AG09319 (cell line): Measurements from ENCODE around the gene PSAPL1.

ENCODE experiments used
- DNase-seq: peaks from one replicate; pipeline ENCODE4 v3.0.0-alpha.2; 2010; ENCODE audit warnings: low read depth; ENCODE audit errors: extremely low read depth
- CTCF ChIP-seq: IDR thresholded peaks from 2 replicates; pipeline ENCODE4 v1.5.1; 2011; ENCODE audit warnings: low read depth, mild to moderate bottlenecking, inconsistent platforms, low read length, moderate library complexity

Gene PSAPL1

DNA sequence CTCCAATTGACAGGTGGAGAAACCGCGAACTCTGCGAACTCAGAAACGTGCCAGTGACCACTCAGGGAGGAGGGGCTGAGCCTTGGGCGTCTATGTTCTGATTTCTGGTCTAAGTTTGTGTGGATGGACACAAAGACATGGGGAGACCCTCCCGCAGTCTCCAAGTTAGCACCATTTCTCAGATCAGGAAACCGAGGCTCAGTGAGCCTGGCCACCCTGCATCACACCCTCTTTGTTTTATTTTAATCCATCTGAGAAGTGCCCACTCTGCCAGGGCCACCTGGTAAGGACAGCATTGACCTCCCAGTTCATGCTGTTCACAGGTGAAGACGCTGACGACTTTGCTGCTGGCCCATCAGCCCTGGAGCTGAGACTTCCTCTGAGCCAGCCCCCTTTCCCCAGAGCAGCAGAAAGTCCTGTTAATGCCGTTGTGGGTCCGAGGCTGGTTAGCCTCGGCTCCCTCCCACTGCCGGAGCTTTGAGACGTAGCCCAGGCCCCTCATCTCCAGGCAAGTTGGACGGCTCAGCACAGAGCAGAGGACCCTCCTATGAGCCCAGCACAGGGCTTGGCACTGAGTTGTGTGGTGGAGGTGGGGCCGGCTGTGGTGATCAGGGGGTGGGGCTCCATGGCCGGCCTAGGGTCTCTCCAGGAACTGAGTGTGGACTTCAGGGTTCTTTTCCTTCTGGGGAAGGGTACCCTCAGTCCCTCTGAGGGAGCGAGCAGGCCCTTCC is 43.7 kb downstream of the PSAPL1 start:
- no peak for TF ChIP-seq CTCF
- DNase-seq = no peak

DNA sequence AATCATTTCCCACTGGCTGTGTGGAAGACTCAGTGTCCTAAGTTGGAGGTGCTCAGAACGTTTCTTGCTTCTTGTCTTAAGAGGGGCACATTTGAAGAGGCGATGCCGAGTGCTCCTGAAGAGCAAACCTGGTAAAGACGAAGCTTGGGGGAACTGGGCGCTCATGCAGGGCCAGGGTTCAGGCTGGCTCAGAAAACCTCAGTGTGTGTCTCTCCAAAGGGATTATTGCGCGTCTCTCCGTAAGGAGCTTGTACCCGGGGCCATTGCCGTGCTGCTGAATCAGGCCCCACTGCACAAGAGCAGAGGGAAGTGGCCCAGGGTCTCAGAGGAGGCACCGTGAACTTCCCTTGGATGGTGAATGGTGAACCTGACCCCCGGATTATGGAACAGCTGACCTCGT is 44.4 kb downstream of the PSAPL1 start:
- TF ChIP-seq CTCF = no peak
- no peak for DNase-seq

DNA sequence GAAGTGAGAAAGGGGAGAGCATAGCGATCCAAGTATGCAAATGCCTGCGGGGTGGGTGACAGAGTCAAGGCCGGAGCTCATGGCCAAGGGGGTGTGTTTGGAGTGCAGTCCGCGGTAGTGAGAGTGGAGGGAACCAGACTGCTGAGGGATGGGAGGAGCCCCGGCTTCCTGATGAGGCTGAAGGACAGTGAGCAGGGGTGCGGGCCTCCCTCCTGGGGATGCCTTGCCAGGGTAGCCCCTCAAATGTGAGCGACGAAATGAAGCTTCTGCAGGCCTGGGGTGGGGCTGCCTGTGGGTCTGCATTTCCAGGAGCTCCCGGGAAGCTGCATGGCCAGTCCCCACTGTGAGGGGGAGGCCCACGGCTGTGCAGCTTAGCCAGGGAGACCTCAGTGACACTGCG is 45.0 kb downstream of the PSAPL1 start:
- no peak for DNase-seq
- TF ChIP-seq CTCF = no peak

- DNase-seq = no peak
- no peak for TF ChIP-seq CTCF
These were observed 45.5 kb downstream of the PSAPL1 start for GRCh38 chr4:7389101-7389701.

GRCh38 chr4:7388627-7389026 is 46.1 kb downstream of the PSAPL1 start:
- no peak for DNase-seq
- TF ChIP-seq CTCF = no peak

DNA sequence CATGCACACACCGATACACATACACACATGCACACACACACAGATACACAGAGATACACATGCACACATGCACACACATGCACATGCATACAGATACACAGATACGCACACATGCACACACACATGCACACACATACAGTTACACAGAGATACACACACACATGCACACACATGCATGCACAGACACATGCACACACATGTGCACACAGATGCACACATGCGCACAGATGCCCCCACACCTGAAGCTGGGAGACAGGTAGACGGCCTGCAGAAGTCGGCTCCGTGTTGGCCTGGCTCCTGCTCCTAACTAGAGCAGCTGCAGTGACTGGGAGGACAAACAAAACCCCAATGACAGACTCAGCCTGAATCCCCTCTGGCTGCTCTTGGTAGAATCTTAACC is 46.8 kb downstream of the PSAPL1 start:
- no peak for DNase-seq
- TF ChIP-seq CTCF = no peak
